Lower leg skin (tissue), 4 donors: ENCODE measurements around the gene PGF. TPM values are rescaled to one million over a fixed set of nuclear protein-coding genes. Genes with fewer than 3 reads are reported as not detected.
A peak's percentile ranks its signal among the peaks of the same experiment; 100 is the strongest.

Experiments used
- DNase-seq, 2 donors: peaks; one replicate each; pipeline ENCODE4 v3.0.0-alpha.2; 2019; ENCODE audit warnings: low spot score in 2 of 2
- H3K4me3 ChIP-seq: fragments of 200-600 bp; sonication (generic); 2 replicates; pipeline ENCODE4 v1.5.1; 2017; ENCODE audit warnings: mild to moderate bottlenecking, low read depth; ENCODE audit not compliant: poor library complexity, severe bottlenecking
- CTCF ChIP-seq, 3 donors: fragments of 450-650 bp; IDR thresholded peaks; one replicate each; pipeline ENCODE4 v1.5.1; 2016; ENCODE audit warnings: antibody characterized with exemption in 3 of 3, mild to moderate bottlenecking in 3 of 3, moderate library complexity in 2 of 3
- POLR2A ChIP-seq, 2 donors: fragments of 450-650 bp; IDR thresholded peaks; one replicate each; pipeline ENCODE4 v1.6.1; 2016 to 2017; ENCODE audit warnings: antibody characterized with exemption in 2 of 2, mild to moderate bottlenecking in 1 of 2, moderate library complexity in 1 of 2
- WGBS, 2 donors: methylation state at CpG; one replicate each; pipeline ENCODE4 v1.1.5; 2018; 5-methylcytosine and 5-hydroxymethylcytosine counted together
- intact Hi-C: fragments of 100-400 bp; cut with DNase I; formaldehyde crosslinking; loops from one replicate; pipeline ENCODE4 v1.15.0; 2023; ENCODE audit warnings: low total_unique reads
- total RNA-seq, 4 donors: library from RNA; depleted of rRNA; stranded (reverse); fragments of >200 nt; gene quantifications; one replicate each; pipeline ENCODE4 v1.1.0, GENCODE V29; 2016

The PGF gene
- total RNA-seq, 4 donors from 2014 or later = 9.8 to 22.3 (median 14.0) TPM

DNA sequence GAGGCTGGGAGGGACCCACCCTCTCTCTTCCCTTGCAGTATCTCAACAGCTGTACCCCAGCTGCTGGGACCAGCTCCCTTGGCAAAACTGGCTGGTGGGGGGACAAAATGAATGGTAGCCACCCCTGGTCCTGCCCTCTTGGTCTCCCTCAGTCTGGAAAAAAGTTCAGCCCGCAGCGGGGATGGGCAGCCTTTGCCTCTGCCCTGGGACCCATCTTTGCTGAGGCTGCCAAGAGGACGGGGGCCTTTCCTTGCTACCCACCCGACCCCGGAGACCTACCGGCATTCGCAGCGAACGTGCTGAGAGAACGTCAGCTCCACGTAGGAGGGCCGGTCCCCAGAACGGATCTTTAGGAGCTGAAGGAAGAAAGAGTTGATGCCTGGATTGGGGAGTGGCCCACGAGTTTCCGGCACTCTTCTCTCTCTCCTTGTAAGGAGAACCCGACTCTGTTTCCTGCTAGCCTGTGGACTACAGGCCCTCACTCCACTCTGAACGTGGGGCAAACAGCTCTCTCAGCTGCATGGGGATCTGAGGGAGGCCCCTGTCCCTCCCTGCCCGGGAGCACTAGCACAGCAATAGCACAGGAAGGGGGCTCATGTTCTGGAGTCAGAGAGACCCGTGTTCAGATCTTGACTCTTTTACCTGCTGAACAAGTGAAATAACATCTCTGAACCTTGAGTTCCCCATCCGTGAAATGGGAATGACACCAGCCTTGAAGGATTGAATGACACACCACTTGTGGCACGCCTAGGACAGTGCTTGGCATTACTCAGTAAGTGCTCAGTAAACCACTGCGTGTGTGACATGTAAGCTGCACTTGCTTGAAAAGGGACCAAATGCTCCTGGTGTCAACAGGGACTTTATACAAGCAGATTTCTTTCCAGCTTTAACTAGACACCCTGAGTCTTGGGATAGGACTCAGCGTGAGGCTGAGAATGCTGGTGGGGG is 6.9 kb downstream of the PGF start:
- no peak for DNase-seq
- intact Hi-C loops = no loop called here
- 54 to 60% methylated on average over 22 of the region's 23 CpGs for WGBS, 2 donors
- TF ChIP-seq POLR2A (IDR thresholded peaks at IDR 0.05) (no peak), CTCF (IDR thresholded peaks at IDR 0.05) (no peak)
- no peak overlapping the region for H3K4me3 ChIP-seq

DNA sequence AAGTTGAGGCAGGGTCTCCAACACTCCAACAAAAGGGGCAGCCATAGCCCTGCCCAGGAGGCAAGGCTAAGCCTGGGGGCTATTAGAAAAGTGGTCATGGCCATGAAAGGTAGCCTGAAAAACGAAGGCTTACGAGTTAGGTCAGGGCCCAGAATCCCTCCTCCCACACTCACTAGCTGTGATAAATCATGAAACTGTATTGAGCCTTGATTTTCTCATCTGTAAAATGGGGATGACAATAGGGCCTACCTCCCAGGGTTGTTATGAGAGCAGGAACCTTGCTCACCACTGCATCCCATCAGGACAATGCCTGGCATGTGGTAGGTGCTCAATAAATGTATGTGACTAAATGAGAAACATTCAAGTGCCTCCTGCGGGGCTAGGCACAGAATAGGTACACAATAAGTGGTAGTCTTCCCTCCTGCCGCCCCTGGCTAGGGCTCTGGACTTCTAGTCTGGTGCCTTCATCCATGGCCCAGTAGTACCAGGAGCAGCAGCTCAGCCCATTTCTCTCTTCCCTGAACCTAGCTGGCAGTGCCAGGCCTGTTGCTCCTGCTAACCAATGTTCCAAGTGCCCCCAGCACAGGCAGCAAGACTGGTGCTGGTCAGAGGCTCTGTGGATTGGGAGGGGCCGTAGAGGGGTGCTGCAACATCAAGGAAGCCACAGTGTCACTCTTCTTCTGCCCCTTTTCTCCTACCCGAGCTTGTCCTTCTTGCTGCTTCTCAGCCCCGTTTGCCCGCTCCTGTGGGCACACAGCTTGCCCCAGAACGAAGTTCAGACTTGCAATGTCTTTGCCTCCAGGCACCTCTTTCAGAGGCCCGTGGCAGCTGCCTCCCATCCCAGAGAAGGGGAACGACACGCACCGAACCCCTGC is 7.8 kb downstream of the PGF start:
- DNase-seq = no peak
- TF ChIP-seq POLR2A (IDR thresholded peaks at IDR 0.05) (no peak), CTCF (IDR thresholded peaks at IDR 0.05) (no peak)
- intact Hi-C loops = no loop called here
- WGBS, 2 donors = 68% methylated on average over 9 to 13 of the region's 13 CpGs
- H3K4me3 ChIP-seq = no peak overlapping the region

GRCh38 chr14:74946659-74947281 is 8.6 kb downstream of the PGF start:
- no peak for DNase-seq

DNA sequence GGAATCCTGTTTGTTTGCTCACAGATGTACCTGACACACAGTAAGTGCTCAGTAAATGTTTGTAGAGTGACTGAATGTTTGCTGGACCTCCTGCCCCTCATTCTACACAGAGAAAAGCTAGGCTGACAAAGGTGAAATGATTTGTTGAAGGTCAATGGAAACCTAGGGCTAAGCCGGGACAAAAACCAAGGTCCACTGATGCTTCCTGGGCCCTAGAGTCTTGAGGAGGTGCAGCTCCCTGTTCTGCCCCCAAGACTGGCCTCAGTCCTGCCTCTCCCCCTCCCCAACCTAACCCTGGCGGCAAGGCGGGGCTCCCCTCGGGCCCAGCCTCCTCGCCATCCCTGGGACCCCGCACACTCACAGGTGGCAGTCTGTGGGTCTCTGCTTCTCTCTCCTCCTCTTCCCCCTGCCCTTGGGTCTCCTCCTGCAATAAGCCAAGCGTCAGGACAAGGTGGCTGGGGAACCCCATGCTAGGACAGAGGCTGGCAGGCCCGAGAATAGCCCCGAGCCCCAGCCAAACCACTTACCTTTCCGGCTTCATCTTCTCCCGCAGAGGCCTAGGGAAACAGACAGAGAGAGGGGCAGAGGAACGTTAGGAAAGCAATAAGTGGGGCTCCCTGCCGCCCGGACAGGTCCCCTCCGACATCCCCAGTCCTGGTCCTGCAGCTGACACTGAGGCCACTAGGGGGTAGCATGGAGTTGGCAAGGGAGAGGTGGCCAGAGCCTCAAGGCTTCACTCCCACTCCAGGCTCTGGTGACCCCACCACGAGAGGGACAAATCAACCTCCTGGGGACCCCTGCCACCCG is 9.3 kb downstream of the PGF start:
- intact Hi-C loops = no loop called here

More at GRCh38 chr14:74946659-74947281, 8.6 kb downstream of the PGF start:
- WGBS, 2 donors = 18 to 19% methylated on average over 5 of the region's 5 CpGs
- intact Hi-C loops = no loop called here
- TF ChIP-seq POLR2A (IDR thresholded peaks at IDR 0.05) = no peak
- no peak for TF ChIP-seq CTCF (IDR thresholded peaks at IDR 0.05)
- no peak overlapping the region for H3K4me3 ChIP-seq

More for the DNA sequence above, 9.3 kb downstream of the PGF start:
- TF ChIP-seq CTCF (IDR thresholded peaks at IDR 0.05) (peak in 1 of 3 donors; percentile 34), POLR2A (IDR thresholded peaks at IDR 0.05) (no peak)
- DNase-seq = peak; percentile 67 to 95
- WGBS, 2 donors = 35 to 43% methylated on average over 17 of the region's 17 CpGs
- no peak overlapping the region for H3K4me3 ChIP-seq
